NCI-H1694 treated with DMSO at 0.1 percent for 48 hours (cell line): ENCODE measurements around the gene TSPY8.
"Not testable (repeated sequence)": the region's sequence is repeated elsewhere in the genome, so short reads cannot be mapped to it uniquely, and the experiment has no call there.

Experiments used
- DNase-seq: peaks from one replicate; lab custom pipeline; 2025; lab: John Stamatoyannopoulos, UW

Gene TSPY8

GRCh38 chrY:9357497-9357896 is at the start of gene TSPY8:
TSS of gene TSPY8 (plus strand) at chrY:9357797. CDS start at chrY:9357843, 46 bp downstream.
- DNase-seq: not testable (repeated sequence)

- no peak for DNase-seq
Observed at GRCh38 chrY:9320996-9321395, 36.6 kb upstream of the TSPY8 start.

GRCh38 chrY:9337164-9337563 is 20.4 kb upstream of the TSPY8 start, which contains the start of gene TSPY4:
TSS of gene TSPY4 (plus strand) at chrY:9337464. CDS start at chrY:9337510, 46 bp downstream.
- DNase-seq: not testable (repeated sequence)

GRCh38 chrY:9396527-9396926 is 38.9 kb downstream of the TSPY8 start:
- not testable (repeated sequence) for DNase-seq

- DNase-seq: not testable (repeated sequence)
Observed at GRCh38 chrY:9398121-9398520, 40.5 kb downstream of the TSPY8 start, which contains the start of gene TSPY3. TSS of gene TSPY3 (plus strand) at chrY:9398421. CDS start at chrY:9398467, 46 bp downstream.
